SU-DHL-6 (cell line): Measurements from ENCODE around the gene LAMB4.

Source experiments
- H2AFZ ChIP-seq: fragments of 200-600 bp; sonication (generic); 2 replicates; pipeline ENCODE4 v1.6.1; 2014; ENCODE audit warnings: low read depth, mild to moderate bottlenecking, moderate library complexity, mixed read lengths, antibody characterized with exemption, low read length; ENCODE audit not compliant: severe bottlenecking
- H3F3A ChIP-seq: fragments of 200-600 bp; shearing (Covaris generic); 2 replicates; pipeline ENCODE4 v1.6.0; 2016; ENCODE audit warnings: antibody characterized with exemption, mild to moderate bottlenecking; ENCODE audit not compliant: insufficient read depth
- H3K27ac ChIP-seq: fragments of 200-600 bp; sonication (generic); 2 replicates; pipeline ENCODE4 v1.5.1; 2016; ENCODE audit warnings: low read depth, mild to moderate bottlenecking, low read length, moderate library complexity, mixed read lengths
- H3K27me3 ChIP-seq: fragments of 200-600 bp; sonication (generic), shearing (Covaris generic); 2 replicates; pipeline ENCODE4 v1.6.0; 2014; ENCODE audit warnings: mild to moderate bottlenecking, low read length
- H3K36me3 ChIP-seq: fragments of 200-600 bp; sonication (generic); 2 replicates; pipeline ENCODE4 v1.6.1; 2014; ENCODE audit warnings: mild to moderate bottlenecking, low read length, mixed read lengths
- H3K4me2 ChIP-seq: fragments of 300-600, 200-600 bp; shearing (Covaris generic), sonication (generic); 2 replicates; pipeline ENCODE4 v1.6.0; 2014; ENCODE audit warnings: low read length, low read depth, mild to moderate bottlenecking; ENCODE audit not compliant: poor library complexity, severe bottlenecking
- H3K4me3 ChIP-seq: fragments of 200-600 bp; sonication (generic); 2 replicates; pipeline ENCODE4 v1.5.1; 2014; ENCODE audit warnings: antibody characterized with exemption, low read length, mild to moderate bottlenecking, mixed read lengths; ENCODE audit not compliant: insufficient read depth, poor library complexity, severe bottlenecking
- H3K79me2 ChIP-seq: fragments of 200-600 bp; sonication (generic); 2 replicates; pipeline ENCODE4 v1.6.1; 2014; ENCODE audit warnings: mild to moderate bottlenecking, low read length, moderate library complexity; ENCODE audit not compliant: insufficient read depth
- H3K9ac ChIP-seq: fragments of 200-600 bp; sonication (generic); 2 replicates; pipeline ENCODE4 v1.7.0; 2014; ENCODE audit warnings: mild to moderate bottlenecking, low read length
- H3K9me2 ChIP-seq: fragments of 200-600 bp; sonication (generic); replicated peaks from 2 replicates; pipeline ENCODE4 v1.6.1; 2014; ENCODE audit warnings: low read length; ENCODE audit not compliant: insufficient read depth
- H3K9me3 ChIP-seq: fragments of 200-600 bp; sonication (generic); 2 replicates; pipeline ENCODE4 v1.6.1; 2014; ENCODE audit warnings: low read length, mixed read lengths; ENCODE audit not compliant: insufficient read depth
- H4K20me1 ChIP-seq: fragments of 200-600 bp; sonication (generic); 2 replicates; pipeline ENCODE4 v1.6.1; 2014; ENCODE audit warnings: low read depth, mild to moderate bottlenecking, antibody characterized with exemption, low read length, moderate library complexity, mixed read lengths
- EZH2phosphoT487 ChIP-seq: fragments of 200-600 bp; sonication (generic), shearing (Covaris generic); conservative IDR thresholded peaks from 2 replicates; pipeline ENCODE4 v1.6.1; 2018; ENCODE audit warnings: mild to moderate bottlenecking, antibody characterized with exemption, low read length, moderate library complexity, mixed read lengths
- TF ChIP-seq, protein P1 (sequence below): fragments of 200-600 bp; sonication (generic); IDR thresholded peaks from one replicate; pipeline ENCODE4 v1.5.1; 2017; ENCODE audit warnings: antibody characterized with exemption, mild to moderate bottlenecking, low read length, moderate library complexity; ENCODE audit not compliant: insufficient read depth, poor library complexity, severe bottlenecking

LAMB4 gene

DNA sequence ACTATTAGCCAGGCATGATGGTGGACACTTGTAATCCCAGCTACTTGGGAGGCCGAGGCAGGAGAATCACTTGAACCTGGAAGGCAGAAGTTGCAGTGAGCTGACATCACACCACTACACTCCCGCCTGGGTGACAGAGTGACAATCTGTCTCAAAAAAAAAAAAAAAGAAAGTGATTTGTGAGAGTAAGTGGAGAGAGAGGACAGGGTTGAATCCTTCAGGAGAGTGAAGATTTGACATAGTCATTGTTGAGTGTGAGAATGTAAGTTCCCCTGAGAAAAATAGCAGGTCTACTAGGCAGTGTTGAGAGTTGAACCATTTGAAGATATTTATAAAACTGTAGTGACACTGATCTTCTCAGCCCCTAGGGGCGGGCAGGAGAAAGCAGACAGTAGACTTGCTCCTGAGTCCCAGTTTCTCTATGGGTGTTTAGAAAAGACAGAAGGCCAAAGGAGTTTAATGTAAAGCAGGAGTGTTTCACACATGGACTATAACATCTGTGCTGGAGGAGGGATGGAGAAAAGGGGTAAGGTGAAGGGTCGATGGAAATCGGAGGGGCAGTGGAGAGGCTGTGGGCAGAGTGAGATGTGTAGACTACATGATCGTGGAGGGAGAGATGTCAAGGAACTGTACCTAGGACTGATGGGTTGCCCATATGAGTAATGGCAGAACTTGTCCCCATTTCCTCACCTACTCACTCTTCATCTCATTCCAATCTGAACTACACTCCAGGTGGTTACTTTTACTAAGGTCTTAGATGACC, 13.7 kb upstream of the LAMB4 start:
- H3K9me3 ChIP-seq, result no peaks in the 10 kb centered on the region
- H4K20me1 ChIP-seq, result no peaks in the 10 kb centered on the region
- no peak for TF ChIP-seq EZH2phosphoT487
- TF ChIP-seq, protein P1, sequence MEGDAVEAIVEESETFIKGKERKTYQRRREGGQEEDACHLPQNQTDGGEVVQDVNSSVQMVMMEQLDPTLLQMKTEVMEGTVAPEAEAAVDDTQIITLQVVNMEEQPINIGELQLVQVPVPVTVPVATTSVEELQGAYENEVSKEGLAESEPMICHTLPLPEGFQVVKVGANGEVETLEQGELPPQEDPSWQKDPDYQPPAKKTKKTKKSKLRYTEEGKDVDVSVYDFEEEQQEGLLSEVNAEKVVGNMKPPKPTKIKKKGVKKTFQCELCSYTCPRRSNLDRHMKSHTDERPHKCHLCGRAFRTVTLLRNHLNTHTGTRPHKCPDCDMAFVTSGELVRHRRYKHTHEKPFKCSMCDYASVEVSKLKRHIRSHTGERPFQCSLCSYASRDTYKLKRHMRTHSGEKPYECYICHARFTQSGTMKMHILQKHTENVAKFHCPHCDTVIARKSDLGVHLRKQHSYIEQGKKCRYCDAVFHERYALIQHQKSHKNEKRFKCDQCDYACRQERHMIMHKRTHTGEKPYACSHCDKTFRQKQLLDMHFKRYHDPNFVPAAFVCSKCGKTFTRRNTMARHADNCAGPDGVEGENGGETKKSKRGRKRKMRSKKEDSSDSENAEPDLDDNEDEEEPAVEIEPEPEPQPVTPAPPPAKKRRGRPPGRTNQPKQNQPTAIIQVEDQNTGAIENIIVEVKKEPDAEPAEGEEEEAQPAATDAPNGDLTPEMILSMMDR, result no peak
- no peak overlapping the region for H3K27ac ChIP-seq
- H2AFZ ChIP-seq, result no peak overlapping the region
- H3K79me2 ChIP-seq, result no peaks in the 10 kb centered on the region
- no peaks in the 10 kb centered on the region for H3K27me3 ChIP-seq
- no peaks in the 10 kb centered on the region for H3K36me3 ChIP-seq
- no peak overlapping the region for H3K4me3 ChIP-seq
- no peaks in the 10 kb centered on the region for H3K9me2 ChIP-seq
- H3K9ac ChIP-seq, result no peak overlapping the region
- H3F3A ChIP-seq, result no peaks in the 10 kb centered on the region
- H3K4me2 ChIP-seq, result no peak overlapping the region

DNA sequence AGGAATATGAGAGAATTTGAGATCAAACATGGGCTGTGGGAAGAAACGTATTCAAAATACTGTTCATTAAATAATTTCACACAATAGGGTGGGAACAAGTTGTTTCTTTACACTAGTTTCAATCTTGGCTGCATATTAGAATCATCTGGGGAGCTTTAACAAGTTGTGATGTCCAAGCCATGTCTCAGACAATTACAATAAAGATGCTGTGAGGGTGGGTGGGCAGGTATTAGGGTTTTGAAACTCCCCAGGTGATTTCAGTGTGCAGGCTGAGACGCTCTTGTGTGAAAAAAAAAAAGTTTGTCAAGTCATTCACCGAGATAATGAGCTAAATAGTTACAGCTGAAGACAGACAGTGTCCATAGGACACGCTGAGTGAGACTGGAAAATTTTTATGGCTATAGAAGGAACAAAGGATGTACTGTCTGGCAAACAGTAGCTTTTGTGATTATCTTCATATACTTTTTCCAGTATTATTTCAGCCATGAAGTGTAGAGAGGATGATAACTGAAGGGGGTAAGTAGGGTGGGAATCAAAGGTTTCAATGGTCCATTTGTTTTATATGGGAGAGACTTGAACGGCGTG, 12.6 kb upstream of the LAMB4 start:
- no peaks in the 10 kb centered on the region for H3K9me2 ChIP-seq
- H3K27me3 ChIP-seq, result no peaks in the 10 kb centered on the region
- H2AFZ ChIP-seq, result no peak overlapping the region
- no peaks in the 10 kb centered on the region for H3F3A ChIP-seq
- H3K79me2 ChIP-seq, result no peaks in the 10 kb centered on the region
- H3K36me3 ChIP-seq, result no peaks in the 10 kb centered on the region
- no peaks in the 10 kb centered on the region for H4K20me1 ChIP-seq
- no peaks in the 10 kb centered on the region for H3K9me3 ChIP-seq
- no peak overlapping the region for H3K9ac ChIP-seq
- H3K4me3 ChIP-seq, result no peak overlapping the region
- H3K27ac ChIP-seq, result no peak overlapping the region
- TF ChIP-seq, protein P1, result no peak
- no peak for TF ChIP-seq EZH2phosphoT487
- H3K4me2 ChIP-seq, result no peak overlapping the region

DNA sequence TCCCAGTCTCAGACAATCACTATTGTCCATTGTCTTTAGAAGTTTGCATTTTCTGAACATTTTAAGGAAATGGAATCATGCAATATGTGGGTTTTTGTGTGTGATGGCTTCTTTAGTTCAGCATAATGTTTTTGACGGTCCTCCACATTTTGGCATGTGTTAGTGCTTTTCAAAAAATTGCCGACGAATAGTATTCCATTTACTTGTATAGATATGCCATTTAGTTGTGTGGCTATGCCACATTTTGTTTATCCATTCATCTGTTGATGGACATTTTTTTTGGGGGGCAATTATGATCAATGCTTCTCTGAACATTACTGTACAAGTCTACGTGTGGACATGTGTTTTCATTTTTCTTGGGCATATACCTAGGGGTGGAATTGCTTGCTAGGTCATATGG, 12.0 kb upstream of the LAMB4 start:
- no peaks in the 10 kb centered on the region for H3K79me2 ChIP-seq
- no peaks in the 10 kb centered on the region for H3K27me3 ChIP-seq
- H2AFZ ChIP-seq, result no peak overlapping the region
- H3K9me3 ChIP-seq, result no peaks in the 10 kb centered on the region
- H3K4me2 ChIP-seq, result no peak overlapping the region
- no peak overlapping the region for H3K9ac ChIP-seq
- no peaks in the 10 kb centered on the region for H3K36me3 ChIP-seq
- no peaks in the 10 kb centered on the region for H3F3A ChIP-seq
- no peak overlapping the region for H3K4me3 ChIP-seq
- TF ChIP-seq EZH2phosphoT487, result no peak
- TF ChIP-seq, protein P1, result no peak
- H3K27ac ChIP-seq, result no peak overlapping the region
- no peaks in the 10 kb centered on the region for H4K20me1 ChIP-seq
- H3K9me2 ChIP-seq, result no peaks in the 10 kb centered on the region
